NCI-H1417 (cell line): Measurements from ENCODE around the gene MMRN2.

ENCODE experiments used
- DNase-seq, 3 experiments: peaks; one replicate each; lab custom pipeline; 2025; lab: John Stamatoyannopoulos, UW

The MMRN2 gene

GRCh38 chr10:86970162-86970981 lies 13.0 kb upstream of the MMRN2 start:
- peak in 1 of 3 experiments; percentile 3 for DNase-seq

DNA sequence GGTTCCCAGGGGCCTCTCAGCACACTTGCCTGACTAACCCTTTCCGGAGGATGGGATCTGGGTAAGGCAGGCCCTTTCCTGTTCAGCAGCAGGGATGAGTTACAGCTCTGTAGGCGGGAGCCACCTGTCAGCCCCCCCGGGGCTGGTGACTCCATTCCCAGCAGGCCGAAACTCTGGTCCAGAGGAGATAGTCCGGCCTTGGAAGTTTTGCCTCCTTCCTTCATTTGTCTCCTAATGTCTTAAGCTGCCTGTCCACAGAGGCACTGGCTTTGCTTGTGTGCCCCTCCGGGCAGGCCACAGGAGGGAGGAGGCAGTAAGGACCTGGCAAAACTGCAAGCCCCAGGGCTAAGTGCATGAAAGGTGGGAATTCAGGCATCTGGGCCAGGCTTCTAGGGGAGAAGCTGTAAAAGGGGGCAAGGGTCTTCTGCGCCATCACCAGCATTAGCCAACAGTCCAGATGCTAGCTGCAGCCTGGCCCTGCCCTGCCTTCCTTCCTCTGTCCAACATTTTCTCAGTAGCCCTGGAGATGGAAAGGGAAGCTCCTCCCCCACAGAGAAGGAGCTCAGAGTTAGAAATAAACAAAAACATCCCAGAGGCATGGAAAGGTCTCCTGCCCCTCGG lies 12.1 kb upstream of the MMRN2 start:
- DNase-seq = no peak

- DNase-seq = peak in 1 of 3 experiments; percentile 8
Observed at GRCh38 chr10:86968994-86969355, 11.6 kb upstream of the MMRN2 start.

GRCh38 chr10:86968271-86968993 lies 11.0 kb upstream of the MMRN2 start, which contains the start of gene ADIRF:
ADIRF (plus strand) TSS chr10:86968482; CDS start chr10:86968545, 63 bp downstream.
- DNase-seq = peak in 2 of 3 experiments; percentile 51 to 64

GRCh38 chr10:86967481-86967941 lies 10.1 kb upstream of the MMRN2 start:
- DNase-seq = no peak

DNA sequence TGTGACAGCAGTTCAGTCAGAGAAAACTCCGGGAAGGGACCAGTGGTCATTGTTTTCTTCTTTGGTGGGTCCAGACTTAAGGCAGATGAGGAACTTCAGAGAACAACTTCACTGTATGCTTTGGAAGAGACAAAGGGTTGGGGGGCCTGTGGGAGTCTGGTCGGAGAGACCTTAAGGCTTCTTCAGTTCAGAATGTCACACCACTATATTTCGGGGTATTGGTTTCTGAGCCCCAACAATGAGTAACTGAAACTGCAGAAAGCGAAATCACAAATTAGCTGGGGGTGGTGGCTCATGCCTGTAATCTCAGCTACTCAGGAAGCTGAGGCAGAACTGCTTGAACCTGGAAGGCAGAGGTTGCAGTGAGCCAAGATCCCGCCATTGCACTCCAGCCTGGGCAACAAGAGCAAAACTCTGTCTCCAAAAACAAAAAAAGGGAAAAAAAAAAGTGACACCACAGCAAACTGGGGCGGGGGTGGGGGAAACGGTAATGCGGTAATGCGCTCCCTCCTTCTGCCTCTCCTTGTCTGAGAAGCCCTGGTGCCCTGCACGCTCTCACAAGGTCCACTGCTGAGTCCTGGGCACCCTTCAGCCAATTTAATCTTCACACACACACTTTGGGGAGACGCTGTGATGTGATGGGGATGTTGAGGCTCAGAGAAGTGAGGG lies 8.7 kb upstream of the MMRN2 start:
- no peak for DNase-seq

GRCh38 chr10:86964847-86965190 lies 7.4 kb upstream of the MMRN2 start:
- DNase-seq = no peak

- no peak for DNase-seq
Observed at GRCh38 chr10:86964061-86964846, 6.8 kb upstream of the MMRN2 start.

DNA sequence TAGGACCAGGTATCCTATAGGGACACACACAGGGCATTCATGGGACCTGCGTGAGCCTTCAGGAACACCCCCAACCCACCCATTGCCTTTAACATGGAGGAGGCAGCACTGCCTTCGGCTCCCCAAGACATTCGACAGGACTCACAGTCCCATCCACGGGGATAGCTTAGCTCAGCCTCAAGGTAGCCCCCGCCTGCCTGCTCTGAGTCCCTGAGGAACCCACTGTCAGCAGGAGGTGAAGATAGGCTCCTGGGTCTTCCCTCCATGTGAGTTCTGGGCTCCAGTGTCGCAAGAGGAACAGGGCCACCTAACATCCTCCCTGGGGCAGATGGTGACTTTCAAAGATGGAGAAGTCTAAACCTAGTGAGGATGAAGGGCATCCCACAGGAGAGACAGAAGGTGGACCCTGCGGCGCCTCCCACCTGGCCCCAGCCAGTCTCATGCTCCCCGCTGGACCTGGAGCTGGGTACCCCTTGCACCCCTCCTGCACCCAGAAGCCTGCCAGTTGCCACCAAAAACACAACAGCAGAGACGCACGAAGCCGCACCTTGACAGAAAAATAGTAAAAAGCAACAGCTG lies 6.0 kb upstream of the MMRN2 start:
- DNase-seq = no peak

DNA sequence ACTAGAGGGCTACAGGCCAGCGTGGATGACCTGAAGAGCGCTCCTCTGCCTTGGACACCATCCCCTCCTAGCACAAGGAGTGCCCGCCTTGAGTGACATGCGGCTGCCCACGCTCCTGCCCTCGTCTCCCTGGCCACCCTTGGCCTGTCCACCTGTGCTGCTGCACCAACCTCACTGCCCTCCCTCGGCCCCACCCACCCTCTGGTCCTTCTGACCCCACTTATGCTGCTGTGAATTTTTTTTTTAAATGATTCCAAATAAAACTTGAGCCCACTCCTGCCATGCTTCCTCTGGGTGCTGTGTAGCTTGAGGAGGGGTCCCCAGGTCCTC lies 5.5 kb upstream of the MMRN2 start:
- no peak for DNase-seq

- no peak for DNase-seq
Observed at GRCh38 chr10:86962136-86962980, 4.9 kb upstream of the MMRN2 start.

DNA sequence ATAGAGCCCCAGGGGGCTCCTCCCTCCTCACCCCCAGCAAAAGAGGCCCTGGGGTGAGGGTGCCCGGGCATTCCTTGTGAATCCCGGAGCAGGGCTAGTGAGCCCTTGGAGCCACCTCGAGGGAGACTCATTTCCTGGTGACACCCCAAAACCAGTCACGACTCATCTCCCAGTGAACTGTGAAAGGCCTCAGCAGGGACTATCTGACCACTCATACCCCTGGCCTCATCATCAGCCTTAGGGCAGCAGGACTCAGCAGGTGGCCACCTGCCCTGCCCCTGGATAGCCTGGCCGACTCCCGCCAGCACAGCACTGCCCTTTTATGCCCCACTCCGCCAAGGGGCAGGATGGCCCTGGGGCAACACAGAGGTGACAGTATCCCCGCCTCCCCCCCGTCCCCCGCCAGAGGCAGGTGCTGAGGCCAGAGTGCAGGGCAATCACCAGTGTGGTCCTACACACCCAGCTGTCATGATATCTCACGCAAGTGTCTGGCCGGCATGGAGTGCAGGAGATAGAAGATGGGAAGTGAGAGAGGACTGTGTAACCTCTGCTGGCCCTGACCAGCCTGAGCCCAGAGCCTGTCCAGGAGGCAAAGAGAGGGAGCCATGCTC lies 4.2 kb upstream of the MMRN2 start:
- no peak for DNase-seq

DNA sequence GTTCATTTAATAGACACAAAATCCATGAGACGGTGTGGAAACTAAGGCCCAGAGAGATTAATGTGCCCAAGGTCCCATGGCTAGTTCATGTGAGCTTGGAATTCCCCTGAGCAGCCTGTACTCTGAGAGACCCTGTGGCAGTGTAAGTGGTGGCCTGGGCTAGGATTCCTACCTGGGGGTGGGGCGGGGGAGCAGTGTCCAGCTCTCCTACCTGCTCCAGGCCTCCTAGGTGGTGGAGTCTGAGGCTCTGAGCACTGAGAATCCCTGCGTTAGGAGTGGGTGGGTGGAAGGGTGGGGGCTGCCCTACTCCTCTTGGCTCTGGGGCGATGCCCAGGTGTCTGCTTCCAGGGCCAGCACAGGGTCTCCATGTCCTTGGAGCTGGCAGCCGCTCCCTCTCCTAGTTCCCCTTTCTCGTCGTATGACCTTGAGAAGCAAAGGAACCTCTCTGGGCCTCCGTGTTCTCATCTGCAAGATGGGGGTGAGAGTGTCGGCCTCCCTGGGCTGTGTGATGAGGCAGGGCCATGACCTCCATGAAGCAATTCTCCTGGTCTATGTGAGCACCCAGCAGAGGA lies 3.5 kb upstream of the MMRN2 start:
- DNase-seq = no peak

DNA sequence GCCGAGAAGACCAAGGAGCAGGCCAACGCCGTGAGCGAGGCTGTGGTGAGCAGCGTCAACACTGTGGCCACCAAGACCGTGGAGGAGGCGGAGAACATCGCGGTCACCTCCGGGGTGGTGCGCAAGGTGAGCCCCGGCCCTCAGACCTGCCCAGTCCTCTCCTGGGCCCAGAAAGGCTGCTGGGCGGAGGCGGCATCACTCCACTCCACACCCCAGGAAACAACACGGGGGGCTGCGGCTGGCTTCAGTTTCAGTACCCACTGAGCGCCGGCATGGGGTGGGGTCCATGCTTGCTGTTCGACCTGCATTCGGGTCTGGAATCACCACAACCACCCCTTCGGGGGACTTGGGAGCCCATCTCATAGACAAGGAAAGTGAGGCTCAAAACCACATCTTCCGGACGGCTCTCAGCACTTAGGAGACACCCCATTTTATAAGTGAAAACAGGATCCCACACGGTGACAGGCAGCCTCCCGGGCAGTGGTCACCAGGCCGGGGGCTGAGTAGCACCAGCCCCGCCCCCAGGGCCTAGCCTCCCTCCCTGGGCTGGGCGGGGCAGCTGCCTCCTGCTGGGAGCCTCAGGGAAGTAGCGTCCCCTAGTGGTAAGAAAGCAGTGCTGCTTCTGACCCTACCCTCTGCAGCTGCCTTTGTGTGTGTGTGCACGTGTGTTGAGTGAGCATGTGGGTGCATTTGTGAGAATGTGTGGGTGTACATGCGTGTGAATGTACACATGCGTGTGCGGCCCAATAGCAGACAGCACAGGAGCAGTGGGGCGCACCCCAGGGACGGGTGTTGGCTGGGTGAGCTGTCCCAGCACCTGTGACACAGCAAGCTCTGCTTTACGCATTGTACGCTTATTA lies 2.8 kb upstream of the MMRN2 start:
- no peak for DNase-seq

GRCh38 chr10:86959737-86960002 lies 2.3 kb upstream of the MMRN2 start:
- no peak for DNase-seq

DNA sequence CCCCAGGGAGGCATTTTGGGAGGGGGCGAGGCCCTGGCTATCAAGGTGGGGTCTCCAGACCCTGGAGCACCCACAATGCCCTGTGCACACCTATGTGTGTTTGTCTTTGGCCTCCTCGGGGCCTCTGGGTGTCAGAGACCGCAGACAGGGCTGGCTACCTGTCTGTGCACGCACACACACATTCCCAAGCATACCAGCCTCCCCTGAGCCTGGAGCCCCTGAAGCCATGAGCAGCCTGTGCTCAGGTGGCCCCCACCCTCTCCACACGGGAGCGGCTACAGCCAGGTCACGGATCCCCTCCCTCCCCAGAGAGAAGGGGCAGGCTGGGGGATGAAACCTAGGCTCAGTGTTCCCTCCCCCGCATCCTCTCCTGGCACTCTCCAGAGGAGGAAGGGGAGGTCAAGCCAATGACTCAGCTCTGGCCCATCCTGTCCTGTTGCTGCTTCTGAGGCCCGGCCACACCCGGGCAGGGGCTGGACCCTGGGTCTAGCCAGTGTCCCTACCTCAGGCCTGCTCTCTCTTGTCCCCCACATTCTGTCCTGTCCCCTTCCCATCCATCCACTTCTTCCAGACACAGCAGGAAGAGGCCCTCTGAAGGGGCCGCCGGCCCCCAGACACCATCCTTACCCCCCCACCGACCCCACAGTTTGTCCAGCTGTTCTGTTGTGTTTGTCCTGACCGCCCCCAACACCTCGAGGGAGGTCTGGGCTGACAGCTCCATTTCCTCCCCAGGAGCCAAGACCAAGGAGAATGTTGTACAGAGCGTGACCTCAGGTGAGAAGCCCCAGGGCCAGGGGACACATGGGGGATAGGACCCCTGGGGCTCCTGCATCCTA lies 1.7 kb upstream of the MMRN2 start:
- DNase-seq = no peak

DNA sequence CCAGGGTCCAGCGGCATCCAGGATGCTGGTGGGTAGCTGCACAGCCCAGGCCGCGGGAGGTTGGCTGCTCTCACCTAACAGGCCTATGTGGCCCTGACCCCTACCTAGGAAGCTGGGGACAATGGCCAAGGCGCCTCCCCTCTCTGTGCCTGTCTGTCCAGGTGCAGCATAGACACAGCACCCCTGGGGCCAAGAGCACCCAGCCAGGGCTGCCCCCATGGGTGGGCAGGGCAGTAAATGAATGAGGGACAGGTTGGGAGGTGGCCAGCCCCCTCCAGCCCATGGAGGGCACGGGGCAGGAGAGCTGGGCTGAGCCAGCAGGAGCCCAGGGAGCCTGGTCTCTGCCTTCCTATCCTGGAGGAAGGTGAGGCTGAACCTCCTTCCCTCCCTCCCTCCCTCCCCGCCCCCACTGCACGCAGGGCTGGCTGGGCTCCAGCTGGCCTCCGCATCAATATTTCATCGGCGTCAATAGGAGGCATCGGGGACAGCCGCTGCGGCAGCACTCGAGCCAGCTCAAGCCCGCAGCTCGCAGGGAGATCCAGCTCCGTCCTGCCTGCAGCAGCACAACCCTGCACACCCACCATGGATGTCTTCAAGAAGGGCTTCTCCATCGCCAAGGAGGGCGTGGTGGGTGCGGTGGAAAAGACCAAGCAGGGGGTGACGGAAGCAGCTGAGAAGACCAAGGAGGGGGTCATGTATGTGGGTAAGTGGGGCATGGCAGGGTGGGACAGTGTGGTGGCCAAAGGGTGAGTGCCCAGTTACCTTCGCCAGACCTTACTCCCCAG lies 893 bp upstream of the MMRN2 start, which contains the start of gene SNCG:
SNCG (plus strand) TSS at position 484 of the 785 bp plus-strand sequence; CDS start at position 583, 99 bp downstream.
- peak in 2 of 3 experiments; percentile 48 to 63 for DNase-seq
